ENCODE results near the gene AEBP1.
"Not testable (repeated sequence)": the region's sequence is repeated elsewhere in the genome, so short reads cannot be mapped to it uniquely, and the experiment has no call there.

Gene AEBP1

DNA sequence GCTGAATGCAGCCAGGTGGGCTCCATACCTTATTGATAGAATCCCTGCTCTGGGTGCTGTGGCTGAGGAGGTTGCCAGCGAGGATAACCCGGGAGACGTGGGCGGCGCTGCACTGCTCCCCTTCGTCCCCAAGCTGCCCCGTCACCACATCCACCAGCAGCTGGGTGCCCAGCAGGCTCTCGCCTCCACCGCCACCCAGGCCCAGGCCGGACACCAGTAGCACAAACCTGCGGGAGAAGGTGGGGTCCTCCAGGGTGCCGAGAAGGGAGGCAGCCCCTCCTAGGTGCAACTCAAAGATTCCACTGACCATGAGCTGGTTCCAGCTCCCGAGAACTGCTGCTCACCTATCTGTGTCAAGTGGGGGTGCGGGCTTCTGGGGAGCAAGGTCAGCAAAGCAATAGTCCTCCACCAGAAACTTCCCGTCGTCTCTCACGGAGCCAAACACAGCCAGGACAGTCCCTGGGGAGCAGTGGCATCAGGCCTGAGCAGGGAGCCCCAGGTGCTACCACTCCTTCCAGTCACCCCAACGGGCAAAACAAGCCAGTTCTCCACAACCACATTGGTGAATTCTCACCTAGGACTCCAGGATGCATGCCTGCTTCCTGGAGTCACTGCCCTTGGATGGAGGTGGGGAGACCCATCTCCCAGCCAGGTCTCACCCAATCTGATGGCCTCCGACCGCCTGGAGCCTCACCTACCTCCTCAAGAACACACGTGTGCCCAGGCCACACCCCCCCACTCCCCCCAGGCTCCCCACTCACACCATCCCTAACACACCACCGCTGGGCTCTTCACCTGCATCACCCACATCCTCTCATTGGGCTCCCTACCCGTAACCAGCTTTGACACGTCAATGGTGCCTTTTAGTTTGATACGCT lies 12.9 kb downstream of the AEBP1 start:
- DNase-seq (ENCODE audit: low read depth in 2 of 2) = no peak

DNA sequence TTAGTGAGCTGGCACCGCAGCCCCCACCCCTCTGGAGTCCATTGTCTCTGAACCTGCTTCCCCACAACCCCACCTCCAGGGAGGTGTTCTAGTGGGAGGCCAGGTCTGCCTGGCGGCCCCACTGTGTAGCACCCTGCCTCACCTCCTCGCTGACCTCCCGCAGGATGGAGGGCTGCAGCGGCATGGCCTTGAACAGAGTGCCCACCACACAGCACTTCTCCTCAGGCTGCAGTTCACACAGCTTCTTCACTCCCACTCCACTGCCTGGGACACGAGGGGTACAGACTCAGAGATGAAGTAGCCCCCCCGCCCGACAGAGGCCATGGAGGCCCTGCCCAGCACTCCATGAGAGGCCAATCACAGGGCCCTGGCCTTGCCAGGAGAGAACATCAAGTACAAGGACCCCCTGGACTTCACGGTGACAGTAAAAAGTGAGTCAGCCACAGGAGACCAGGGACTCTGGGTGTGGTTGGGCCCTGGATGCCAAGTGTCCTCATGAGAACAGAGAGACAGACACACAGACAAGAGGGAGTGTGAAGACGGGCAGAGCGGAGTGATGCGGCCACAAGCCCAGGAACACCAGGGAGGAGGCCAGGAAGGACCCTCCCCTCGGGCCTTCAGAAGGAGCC lies 13.8 kb downstream of the AEBP1 start:
- DNase-seq (ENCODE audit: low read depth in 2 of 2) = no peak

DNA sequence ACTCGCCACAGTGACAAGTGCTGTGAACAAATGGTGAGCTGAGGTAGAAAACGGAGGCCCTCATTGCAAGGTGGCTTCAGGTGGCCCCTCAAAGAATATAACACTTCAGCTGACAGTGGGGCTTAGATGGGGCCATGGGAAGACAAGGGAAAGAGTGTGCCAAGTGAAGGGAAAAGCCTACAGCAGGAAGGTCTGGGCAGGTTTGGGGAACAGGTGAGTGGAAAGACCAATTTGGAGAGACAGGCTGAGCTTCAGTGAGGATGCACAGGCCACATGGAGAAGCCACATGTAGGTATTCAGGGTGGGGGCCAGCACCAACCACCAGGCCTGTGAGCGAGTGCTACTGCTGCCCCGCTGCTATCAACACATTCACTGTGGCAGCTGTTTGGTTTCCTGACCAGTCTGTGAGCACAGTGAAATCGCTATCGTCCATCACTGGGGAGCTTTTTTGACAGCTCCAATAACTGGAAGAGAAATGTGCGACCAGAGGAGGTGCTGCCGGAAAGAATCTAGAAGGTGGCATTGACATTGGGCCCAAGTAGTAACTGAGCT lies 15.8 kb downstream of the AEBP1 start:
- DNase-seq (ENCODE audit: low read depth in 2 of 2) = no peak

DNA sequence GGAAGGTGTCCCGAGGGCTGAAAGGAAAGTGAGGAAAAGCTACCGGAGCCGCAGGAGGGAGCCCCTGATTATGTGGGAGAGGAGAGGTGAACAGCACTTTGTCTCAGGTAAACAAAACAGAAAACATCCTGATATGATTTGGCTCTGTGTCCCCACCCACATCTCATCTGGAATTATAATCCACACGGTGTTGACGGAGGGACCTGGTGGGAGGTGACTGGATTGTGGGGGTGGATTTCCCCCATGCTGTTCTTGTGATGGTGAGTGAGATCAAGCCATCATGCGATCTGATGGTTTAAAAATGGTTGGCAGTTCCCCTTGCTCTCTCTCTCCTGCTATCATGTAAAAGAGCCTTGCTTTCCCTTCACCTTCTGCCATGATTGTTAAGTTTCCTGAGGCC lies 16.2 kb downstream of the AEBP1 start:
- DNase-seq (ENCODE audit: low read depth in 2 of 2) = no peak

DNA sequence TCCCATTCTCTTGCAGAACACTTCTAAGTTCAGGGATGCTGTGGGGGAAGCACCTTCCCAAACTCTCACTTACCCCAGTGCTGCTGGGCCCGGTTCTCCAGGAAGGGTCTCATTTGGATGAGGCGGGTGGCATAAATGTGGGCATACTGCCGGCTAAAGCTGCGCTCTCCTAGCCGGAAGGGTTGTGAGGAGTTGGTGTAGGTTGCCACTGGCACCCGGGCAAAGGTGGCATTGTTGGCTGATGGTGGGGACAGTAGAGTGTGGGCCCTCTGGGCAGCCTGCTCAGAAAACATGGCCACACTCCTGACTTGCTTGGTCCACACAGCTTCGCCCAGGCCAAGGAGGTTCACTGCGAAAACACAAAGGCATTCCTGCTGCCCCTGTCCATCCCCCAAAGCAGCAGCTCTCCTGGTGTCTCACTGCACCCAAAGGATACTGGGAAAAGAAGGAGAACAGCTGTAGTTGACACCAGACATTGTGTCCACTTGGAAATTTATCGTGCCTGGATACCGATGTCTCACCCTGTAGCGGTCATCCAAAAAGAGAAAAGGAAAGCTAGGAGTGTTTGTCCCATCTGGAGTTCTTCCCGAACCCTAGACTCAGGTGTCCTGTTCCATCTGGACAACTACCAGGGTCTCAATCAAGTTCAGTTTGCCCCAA lies 17.7 kb downstream of the AEBP1 start:
- no peak for DNase-seq (ENCODE audit: low read depth in 2 of 2)

DNA sequence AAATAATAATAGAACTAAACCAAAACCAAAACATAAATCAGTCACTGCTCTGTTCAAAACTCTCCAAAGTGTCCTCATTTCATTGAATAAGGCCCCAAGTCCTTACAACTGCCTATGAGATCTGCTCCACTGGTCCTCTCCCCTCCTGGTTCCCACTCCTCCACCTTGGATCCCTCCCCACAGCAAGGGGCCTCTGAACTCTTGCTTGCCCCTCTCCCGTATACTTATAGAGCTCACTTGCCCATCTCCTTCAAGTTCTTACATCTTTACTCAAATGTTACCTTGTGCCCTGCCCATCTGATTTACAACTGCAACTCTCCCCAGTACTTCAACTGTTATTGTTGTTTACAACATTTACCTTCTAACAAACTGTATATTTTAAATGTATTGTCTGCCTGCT lies 18.4 kb downstream of the AEBP1 start:
- no peak for DNase-seq (ENCODE audit: low read depth in 2 of 2)

DNA sequence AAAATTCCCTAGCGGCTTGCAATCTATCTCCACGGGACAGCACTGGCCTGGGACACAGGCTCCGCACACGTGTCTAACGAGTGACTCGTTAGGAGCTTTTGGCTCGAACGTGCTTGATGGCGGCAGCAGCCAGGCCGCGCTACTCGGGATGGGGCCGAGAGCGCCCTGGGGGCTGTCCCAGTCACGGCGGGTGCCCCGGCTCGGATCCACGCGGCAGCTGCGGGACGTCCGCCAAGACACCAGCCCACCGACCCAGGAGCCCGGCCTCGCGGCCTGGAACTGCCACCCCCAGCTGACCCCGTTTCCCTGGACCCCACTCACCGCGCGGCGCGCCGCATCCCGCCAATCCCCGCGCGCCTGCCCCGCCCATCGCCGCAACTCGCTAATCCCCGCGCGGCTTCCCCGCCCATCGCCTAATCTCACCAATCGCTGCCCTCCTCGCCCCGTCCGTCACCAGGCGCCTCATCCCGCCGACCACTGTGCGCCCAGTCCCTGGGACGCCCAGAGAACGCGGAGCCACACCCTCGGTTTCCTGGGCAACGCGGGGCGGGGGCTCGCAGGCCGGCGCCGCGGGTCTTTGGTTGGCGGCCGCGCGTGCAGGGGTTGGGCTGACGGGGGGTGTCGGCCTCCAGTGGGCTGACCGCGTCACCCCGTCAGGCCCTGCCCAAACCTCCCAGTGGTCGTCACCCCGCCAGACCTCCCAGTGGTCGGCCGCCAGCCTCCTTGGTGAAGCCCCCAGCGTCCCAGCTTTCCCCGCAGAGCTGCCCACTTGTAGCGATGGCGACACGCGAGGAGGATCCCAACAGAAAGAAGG lies 19.3 kb downstream of the AEBP1 start, which contains the start of gene POLD2:
Gene POLD2 (minus strand): TSS at position 359 of the 814 bp plus-strand sequence. CDS start 1,495 bp downstream, outside the sequence.
- peak; percentile 90 to 91 for DNase-seq (ENCODE audit: low read depth in 2 of 2)

DNA sequence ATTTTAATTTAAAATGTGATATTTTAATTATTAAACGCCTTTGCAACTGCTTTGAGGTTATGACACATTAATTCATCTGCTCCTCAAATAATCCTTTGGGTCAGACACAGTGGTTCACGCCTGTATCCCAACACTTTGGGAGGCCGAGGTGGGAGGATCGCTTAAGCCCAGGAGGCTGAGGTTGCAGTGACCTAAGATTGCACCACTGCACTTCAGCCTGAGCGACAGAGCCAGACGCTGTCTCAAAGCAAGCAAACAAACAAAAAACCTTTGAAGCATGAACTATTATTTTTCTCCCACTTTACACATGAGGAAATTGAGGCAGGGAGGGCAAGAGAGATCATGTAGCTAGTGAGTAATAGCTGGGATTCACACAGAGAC lies 20.7 kb downstream of the AEBP1 start:
- DNase-seq (ENCODE audit: low read depth in 2 of 2) = no peak

DNA sequence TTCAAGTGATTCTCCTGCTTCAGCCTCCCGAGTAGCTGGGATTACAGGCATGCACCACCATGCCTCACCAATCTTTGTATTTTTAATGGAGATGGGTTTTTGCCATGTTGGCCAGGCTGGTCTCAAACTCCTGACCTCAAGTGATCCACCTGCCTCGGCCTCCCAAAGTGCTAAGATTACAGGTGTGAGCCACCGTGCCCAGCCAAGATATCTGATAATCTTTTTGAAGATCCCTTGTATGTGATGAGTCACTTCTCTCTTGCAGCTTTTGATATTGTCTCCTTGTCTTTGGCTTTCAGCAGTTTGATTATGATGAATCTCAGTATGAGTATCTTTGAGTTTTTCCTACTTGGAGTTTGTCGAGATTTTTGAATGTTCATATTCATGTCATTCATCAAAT lies 22.4 kb downstream of the AEBP1 start:
- not testable (repeated sequence) for DNase-seq (ENCODE audit: low read depth in 2 of 2)

DNA sequence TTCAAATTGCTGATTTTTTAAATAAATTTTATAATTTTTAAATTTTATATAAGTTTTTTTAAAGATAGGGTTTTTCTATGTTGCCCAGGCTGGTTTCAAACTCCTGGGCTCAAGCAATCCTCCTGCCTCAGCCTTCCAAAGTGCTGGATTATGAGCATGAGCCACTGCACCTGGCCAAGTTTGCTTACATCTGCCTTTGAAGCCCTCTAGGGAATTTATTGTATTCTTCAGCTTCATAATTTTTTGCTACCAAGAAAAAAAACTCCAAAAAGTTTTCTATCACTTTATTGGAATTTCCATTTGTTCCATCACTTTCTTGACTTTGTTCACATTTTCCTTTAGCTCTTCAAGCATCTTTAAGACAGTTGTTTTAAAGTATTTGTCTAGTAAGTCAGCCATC lies 23.0 kb downstream of the AEBP1 start:
- no peak for DNase-seq (ENCODE audit: low read depth in 2 of 2)

DNA sequence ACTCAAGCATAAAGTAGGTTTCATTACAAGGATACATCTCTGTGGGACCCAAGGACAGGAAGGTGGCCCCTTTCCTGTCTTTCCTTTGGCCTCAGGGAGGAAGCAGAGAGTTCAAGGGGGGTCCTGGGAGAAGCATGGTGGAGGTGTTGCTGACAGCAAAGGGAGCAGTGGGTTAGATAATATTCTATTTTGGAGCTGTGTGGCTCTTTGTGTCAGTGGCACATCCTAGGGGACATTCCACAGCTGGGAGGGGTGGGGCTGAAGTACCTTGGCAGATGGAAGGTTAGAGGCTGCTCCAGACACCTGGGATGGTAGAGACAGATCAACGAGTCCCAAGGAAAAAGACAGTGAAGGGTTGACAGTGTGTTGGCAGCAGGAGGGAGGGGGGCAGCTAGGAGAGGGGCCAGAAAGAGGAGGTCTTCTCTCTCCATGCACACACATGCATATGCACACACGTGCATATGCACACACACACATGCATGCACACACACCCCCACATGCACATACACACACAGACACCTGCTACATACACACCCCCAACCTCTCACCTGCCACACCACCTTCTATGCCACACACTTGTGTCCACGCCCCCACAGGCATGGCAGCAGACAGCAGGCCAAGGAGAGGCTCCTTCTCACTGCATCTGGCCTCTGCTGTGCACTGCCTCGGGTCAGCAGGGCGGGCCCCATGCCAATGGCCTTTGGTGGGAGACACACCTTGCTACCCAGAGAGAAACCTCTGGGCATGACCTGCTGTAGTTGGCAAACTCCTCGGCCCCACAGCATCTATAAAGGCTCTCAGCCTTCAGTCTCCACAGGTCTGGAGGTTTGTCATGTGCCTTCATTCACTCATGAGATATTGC lies 24.8 kb downstream of the AEBP1 start:
- DNase-seq (ENCODE audit: low read depth in 2 of 2) = no peak

DNA sequence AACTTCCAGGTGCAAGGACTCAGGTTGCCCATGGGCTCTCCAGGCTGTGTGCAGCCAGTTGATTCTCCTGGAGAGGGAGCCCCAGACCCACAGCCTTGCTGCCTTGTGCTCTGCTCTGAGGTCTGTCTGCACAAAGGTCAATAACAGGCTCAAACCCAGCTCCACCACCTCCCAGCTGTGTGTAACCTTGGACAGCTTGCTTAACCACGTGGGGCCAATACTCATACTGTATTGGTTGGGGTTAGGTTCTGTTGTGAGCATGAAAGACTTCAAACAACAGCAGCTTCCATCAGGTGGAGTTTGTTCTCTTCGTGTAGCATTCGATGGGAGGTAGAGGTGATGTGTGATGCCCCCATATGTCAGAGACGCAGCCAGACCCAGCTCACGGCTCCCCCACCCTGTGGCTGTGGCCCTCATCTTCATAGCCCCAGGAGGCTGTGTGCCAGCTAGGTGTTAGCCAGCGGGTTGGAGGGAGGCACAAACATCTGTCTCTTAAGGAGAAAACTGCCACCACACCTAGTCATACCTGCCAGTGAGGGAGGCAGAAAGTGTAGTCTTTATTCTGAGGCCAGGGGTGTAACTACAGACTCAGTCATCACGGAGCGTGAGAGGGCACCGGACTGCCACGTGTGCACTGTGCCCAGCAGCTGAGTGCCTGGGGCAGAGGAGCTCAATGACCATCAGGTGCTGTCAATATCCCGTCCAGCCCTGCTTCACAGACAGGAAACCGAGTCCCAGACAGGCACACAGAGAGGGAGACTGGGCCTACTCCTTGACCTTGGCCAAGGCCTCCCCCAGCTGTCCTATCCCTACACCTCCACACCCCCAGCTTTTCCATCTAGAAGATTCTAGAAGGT lies 27.3 kb downstream of the AEBP1 start:
- DNase-seq (ENCODE audit: low read depth in 2 of 2) = no peak

DNA sequence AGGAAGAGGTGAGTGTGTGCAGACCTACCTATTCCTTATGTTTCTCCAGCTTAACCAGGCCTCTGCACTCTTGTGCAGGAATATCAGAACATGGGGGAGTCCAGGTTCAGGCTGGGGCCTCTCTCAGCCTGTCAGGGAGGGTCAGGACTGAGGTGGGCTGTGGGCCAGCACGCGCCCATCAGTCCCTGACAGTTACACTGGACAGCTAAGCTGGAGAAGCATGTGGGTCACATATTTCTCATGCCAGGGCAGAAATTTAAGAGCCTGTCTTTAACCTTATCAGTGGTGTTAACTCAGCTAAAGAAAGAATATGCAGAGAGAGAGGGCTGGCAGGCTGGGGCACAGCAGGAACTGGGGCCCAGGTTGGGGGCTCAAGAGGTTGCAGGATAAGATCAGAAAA lies 27.9 kb downstream of the AEBP1 start:
- no peak for DNase-seq (ENCODE audit: low read depth in 2 of 2)

DNA sequence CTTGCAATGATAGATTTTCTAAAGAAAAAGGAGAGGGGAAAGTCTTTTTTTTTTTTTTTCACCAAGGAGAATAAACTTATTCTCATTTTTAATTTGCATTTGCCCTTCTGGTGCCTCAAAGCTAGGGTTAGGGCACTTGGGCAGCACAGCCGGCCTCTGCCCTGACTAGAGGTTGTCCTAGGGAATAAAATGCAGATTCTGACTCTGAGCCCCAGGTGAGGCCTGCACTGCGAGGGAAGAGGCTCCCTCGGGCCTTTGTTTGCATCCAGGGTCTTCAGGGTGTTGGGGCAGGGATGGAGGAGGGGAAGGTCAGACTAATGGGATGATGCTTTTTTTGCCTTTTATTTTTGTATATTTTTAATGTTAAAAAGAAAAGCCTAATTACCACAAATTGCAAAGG lies 29.1 kb downstream of the AEBP1 start:
- no peak for DNase-seq (ENCODE audit: low read depth in 2 of 2)

DNA sequence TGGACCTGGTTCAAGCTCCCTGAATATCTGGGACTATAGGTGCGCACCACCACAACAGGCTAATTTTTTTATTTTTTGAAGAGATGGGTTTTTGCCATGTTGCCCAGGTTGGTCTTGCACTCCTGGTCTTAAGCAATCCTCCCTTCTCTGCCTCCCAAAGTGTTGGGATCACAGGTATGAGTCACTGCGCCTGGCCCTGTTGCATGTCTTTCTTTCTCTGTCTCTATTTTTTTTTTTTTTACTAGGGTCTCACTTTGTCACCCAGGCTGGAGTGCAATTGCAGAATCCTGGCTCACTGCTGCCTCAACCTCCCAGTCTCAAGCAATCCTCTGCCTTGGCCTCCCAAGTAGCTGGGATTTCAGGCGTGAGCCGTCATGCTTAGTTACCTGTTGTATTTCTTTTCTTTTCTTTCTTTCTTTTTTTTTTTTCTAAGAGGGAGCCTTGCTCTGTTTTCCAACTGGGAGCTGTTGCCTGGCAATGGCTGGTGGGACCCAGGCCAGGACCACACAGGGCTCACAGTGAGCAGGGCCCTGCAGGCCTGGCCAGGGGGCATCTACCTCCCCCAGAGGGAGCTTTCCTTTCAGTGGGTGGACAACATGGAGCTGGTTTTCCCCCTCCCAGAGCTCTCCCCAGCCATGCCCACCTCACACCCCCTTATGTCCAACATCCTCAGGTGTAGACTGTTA lies 30.9 kb downstream of the AEBP1 start:
- DNase-seq (ENCODE audit: low read depth in 2 of 2) = no peak

DNA sequence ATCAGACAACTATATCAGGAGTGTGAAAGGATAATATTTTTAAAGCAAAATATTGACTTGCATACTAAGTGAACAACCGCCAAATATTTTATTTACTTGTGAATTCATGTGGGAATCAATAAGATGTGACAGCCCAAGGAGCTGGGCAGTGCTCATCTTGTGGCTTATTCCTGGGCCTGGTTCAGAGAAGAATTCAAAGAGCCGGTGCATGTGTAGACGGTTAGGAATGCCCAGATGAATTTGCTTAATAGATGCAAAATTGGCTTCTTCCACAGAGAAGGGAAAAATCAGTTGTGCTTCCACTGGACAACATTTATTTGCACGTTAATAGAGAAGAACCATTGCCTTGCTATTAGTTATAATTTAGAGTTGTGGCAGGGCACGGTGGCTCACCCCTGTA lies 32.6 kb downstream of the AEBP1 start:
- no peak for DNase-seq (ENCODE audit: low read depth in 2 of 2)

DNA sequence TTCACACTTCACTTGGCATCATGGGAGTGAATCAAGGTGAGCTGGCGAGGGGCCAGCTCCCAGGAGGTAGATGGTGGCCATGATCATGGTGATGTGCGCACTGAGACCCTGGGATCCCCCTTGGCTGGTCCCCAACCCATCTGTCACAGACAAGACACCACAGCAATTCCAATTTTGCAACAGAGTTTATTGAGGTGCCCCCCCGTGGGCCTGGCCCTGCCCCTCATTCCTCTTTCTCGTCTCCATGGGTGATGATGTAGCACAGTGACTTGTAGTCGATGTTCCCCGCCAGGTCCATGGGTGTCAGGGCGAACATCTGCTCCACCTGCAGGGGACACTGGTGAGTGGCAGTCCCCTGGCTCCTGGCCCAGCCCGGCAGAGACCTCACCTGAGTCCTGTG lies 34.6 kb downstream of the AEBP1 start:
- DNase-seq (ENCODE audit: low read depth in 2 of 2) = no peak

DNA sequence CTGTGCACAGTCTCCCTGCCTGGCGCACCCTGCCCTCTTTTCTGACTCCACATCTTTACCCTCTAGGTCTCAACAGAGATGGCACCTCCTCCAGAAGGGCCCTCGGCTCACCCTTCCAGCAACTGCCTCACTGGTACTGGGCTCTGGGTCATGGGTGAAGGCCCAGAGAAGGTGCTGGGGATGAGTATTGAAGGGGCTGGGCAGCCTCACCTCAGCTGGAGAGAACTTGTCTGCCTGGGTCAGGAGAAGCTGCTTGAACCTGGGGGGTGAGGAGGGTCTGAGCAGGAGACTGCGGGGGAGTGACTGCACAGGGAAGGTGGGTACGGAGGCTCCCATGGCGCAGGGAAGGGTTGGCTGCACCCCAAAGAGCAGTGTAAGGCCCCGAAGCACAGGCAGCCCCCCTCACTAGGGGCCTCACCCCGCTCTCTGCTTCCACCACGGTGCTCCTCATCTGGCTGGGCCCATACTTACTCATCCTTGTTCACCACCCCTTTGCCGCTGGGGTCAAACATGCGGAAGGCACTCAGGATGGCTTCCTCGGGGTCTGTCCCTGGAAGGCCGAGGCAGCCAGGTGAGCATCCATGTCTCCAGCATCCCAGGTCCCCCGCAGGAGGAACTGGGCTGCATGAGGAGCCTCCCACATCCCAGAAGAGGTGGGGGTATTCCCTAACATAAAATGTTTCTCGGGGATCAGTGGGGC lies 35.3 kb downstream of the AEBP1 start:
- no peak for DNase-seq (ENCODE audit: low read depth in 2 of 2)

Data from fibroblast of skin of left quadriceps (primary cell).